HepG2 (cell line): ENCODE data around the gene PTPRM. TPM values are rescaled to one million over a fixed set of nuclear protein-coding genes. Genes with fewer than 3 reads are reported as not detected.

Source experiments
- ATAC-seq: fragments of 200-7000 bp; cut with Tn5 transposase; 3 replicates; pipeline ENCODE4 v1.9.1; 2020; ENCODE audit warnings: mild to moderate bottlenecking, moderate library complexity
- BruUV-seq: library from RNA; stranded (reverse); fragments of 400-500 nt; replicated peaks from 2 replicates; lab custom pipeline; 2021; lab: Mats Ljungman, UMichigan
- CTCF ChIA-PET: fragments of 300-600 bp; formaldehyde crosslinking; extraction: SDS; loops from one replicate; lab custom pipeline; 2021; ENCODE audit warnings: low total read pairs, inconsistent platforms, low intra/inter-chr PET ratio; lab: Yijun Ruan, JAX
- POLR2A ChIA-PET: fragments of 350-600 bp; sonication (Branson Sonifier 250); formaldehyde crosslinking; loops from one replicate; lab custom pipeline; 2020; ENCODE audit warnings: antibody characterized with exemption, inconsistent platforms; lab: Yijun Ruan, JAX
- DNase-seq: peaks from one replicate; pipeline ENCODE4 v3.0.0-alpha.2; 2015; ENCODE audit warnings: low spot score
- FAIRE-seq: peaks from 3 replicates; lab custom pipeline; 2011; peaks lifted over from hg19 to GRCh38; lab: Jason Lieb, UNC
- H2AFZ ChIP-seq: one replicate; pipeline ENCODE4 v1.6.1; 2011; ENCODE audit warnings: low read length, inconsistent platforms
- H3K27ac ChIP-seq: fragments of 300-600 bp; 3 replicates; pipeline ENCODE4 v1.8.0; 2011; ENCODE audit warnings: mixed run types, mild to moderate bottlenecking, mixed read lengths, low read length, inconsistent platforms; ENCODE audit not compliant: insufficient read depth; ENCODE audit errors: extremely low read length
- H3K27me3 ChIP-seq, 2 experiments: fragments of 200-600 bp in 1 of 2; 2 replicates in 1 of 2; 3 replicates in 1 of 2; pipeline versions ENCODE4 v1.6.0 to v1.8.0; 2011; ENCODE audit warnings: low read length in 2 of 2, mild to moderate bottlenecking in 2 of 2, moderate library complexity in 2 of 2, inconsistent platforms in 1 of 2; ENCODE audit not compliant: insufficient read depth in 2 of 2, control insufficient read depth in 1 of 2
- H3K36me3 ChIP-seq, 2 experiments: fragments of 200-600 bp in 1 of 2; replicated peaks in 1 of 2; 2 replicates in 1 of 2; 3 replicates in 1 of 2; pipeline versions ENCODE4 v1.5.1 to v1.8.0; 2011; ENCODE audit warnings: low read length in 2 of 2, inconsistent platforms in 1 of 2; ENCODE audit not compliant: insufficient read depth in 2 of 2, control insufficient read depth in 1 of 2
- H3K4me1 ChIP-seq: 2 replicates; pipeline ENCODE4 v1.5.1; 2012; ENCODE audit warnings: low read length, inconsistent platforms; ENCODE audit not compliant: insufficient read depth
- H3K4me2 ChIP-seq: 2 replicates; pipeline ENCODE4 v1.6.0; 2011; ENCODE audit warnings: low read depth, low read length, inconsistent platforms
- H3K4me3 ChIP-seq, 3 experiments: fragments of 200-600 bp in 1 of 3; sonication (generic), shearing (Covaris generic) in 1 of 3; replicated peaks in 1 of 3; 2 replicates each; pipeline ENCODE4 v1.5.1; 2011 to 2016; ENCODE audit warnings: low read length in 3 of 3, inconsistent platforms in 2 of 3, low read depth in 2 of 3, mild to moderate bottlenecking in 2 of 3, control low read depth in 1 of 3, mixed read lengths in 1 of 3; ENCODE audit not compliant: insufficient read depth in 1 of 3
- H3K79me2 ChIP-seq: one replicate; pipeline ENCODE4 v1.6.1; 2011; ENCODE audit warnings: low read length, inconsistent platforms; ENCODE audit not compliant: insufficient read depth
- H3K9ac ChIP-seq: 2 replicates; pipeline ENCODE4 v1.6.0; 2011; ENCODE audit warnings: mild to moderate bottlenecking, low read depth, low read length, inconsistent platforms; ENCODE audit not compliant: insufficient read depth
- H3K9me3 ChIP-seq: 2 replicates; pipeline ENCODE4 v1.5.1; 2012; ENCODE audit warnings: mild to moderate bottlenecking, low read length
- H4K20me1 ChIP-seq: 2 replicates; pipeline ENCODE4 v1.6.0; 2011; ENCODE audit warnings: inconsistent platforms, mild to moderate bottlenecking, low read length, moderate library complexity; ENCODE audit not compliant: insufficient read depth
- CENPX ChIP-seq: sonication (generic); formaldehyde crosslinking; IDR thresholded peaks from 2 replicates; pipeline ENCODE4 v1.9.0; 2021; ENCODE audit warnings: mild to moderate bottlenecking, missing genetic modification reagents, moderate library complexity
- CREB1 ChIP-seq, 2 experiments: fragments of 450-650 bp in 1 of 2; IDR thresholded peaks; 2 replicates each; pipeline ENCODE4 v1.6.1; 2016 to 2017; ENCODE audit warnings: control low read depth in 1 of 2, mild to moderate bottlenecking in 1 of 2, missing compliant biosample characterization in 1 of 2, missing genetic modification characterization in 1 of 2
- HNF4A ChIP-seq: sonication (generic); formaldehyde crosslinking; IDR thresholded peaks from 2 replicates; pipeline ENCODE4 v1.4.0; 2020; ENCODE audit warnings: missing genetic modification reagents
- HOXD1 ChIP-seq: sonication (generic); formaldehyde crosslinking; IDR thresholded peaks from 2 replicates; pipeline ENCODE4 v1.5.0; 2020; ENCODE audit warnings: missing genetic modification reagents
- IKZF4 ChIP-seq: sonication (generic); formaldehyde crosslinking; IDR thresholded peaks from 2 replicates; pipeline ENCODE4 v1.5.1; 2020; ENCODE audit warnings: borderline replicate concordance, mild to moderate bottlenecking, low read depth, missing genetic modification reagents; ENCODE audit errors: not compliant biosample characterization
- JARID2 ChIP-seq: sonication (generic); formaldehyde crosslinking; IDR thresholded peaks from 2 replicates; pipeline ENCODE4 v1.8.1; 2023; ENCODE audit warnings: missing genetic modification reagents, inconsistent platforms; ENCODE audit not compliant: insufficient replicate concordance
- JUN ChIP-seq: sonication (generic); formaldehyde crosslinking; IDR thresholded peaks from 2 replicates; pipeline ENCODE4 v1.4.0; 2020; ENCODE audit warnings: mild to moderate bottlenecking, missing genetic modification reagents
- NR2F1 ChIP-seq, 2 experiments: fragments of 450-650 bp in 1 of 2; formaldehyde crosslinking in 1 of 2; IDR thresholded peaks; 2 replicates each; pipeline versions ENCODE4 v1.5.0 to v1.6.1; 2016 to 2020; ENCODE audit warnings: mild to moderate bottlenecking in 1 of 2, missing compliant biosample characterization in 1 of 2, missing genetic modification reagents in 1 of 2, moderate library complexity in 1 of 2
- NR3C1 ChIP-seq: sonication (generic); formaldehyde crosslinking; IDR thresholded peaks from 2 replicates; pipeline ENCODE4 v1.4.0; 2020; ENCODE audit warnings: missing genetic modification reagents
- RARA ChIP-seq: IDR thresholded peaks from 2 replicates; pipeline ENCODE4 v1.6.1; 2016; ENCODE audit warnings: missing genetic modification reagents, missing compliant biosample characterization
- SPEN ChIP-seq: sonication (generic); formaldehyde crosslinking; IDR thresholded peaks from 2 replicates; pipeline ENCODE4 v1.5.1; 2020; ENCODE audit warnings: low read depth, mild to moderate bottlenecking, missing genetic modification reagents
- TAF15 ChIP-seq: fragments of 200-400 bp; formaldehyde crosslinking; IDR thresholded peaks from one replicate; pipeline ENCODE4 v1.6.1; 2018; ENCODE audit warnings: mild to moderate bottlenecking, low read depth, low read length; ENCODE audit not compliant: poor library complexity, severe bottlenecking
- TRIM24 ChIP-seq: sonication (generic); formaldehyde crosslinking; IDR thresholded peaks from 2 replicates; pipeline ENCODE4 v1.8.0; 2022; ENCODE audit warnings: mild to moderate bottlenecking, missing genetic modification reagents
- ZBTB21 ChIP-seq: sonication (generic); formaldehyde crosslinking; IDR thresholded peaks from 2 replicates; pipeline ENCODE4 v1.4.0; 2020; ENCODE audit warnings: missing genetic modification reagents
- ZC3H13 ChIP-seq: sonication (generic); formaldehyde crosslinking; IDR thresholded peaks from 2 replicates; pipeline ENCODE4 v1.8.1; 2023; ENCODE audit warnings: mild to moderate bottlenecking, missing genetic modification reagents, moderate library complexity
- ZFYVE20 ChIP-seq: sonication (generic); formaldehyde crosslinking; IDR thresholded peaks from 2 replicates; pipeline ENCODE4 v1.8.0; 2023; ENCODE audit warnings: low read depth, mild to moderate bottlenecking, moderate library complexity, missing genetic modification reagents, borderline replicate concordance
- ZNF205 ChIP-seq: IDR thresholded peaks from 2 replicates; pipeline ENCODE4 v1.6.1; 2018; ENCODE audit warnings: missing biosample characterization, missing genetic modification reagents
- ZNF331 ChIP-seq: sonication (generic); formaldehyde crosslinking; IDR thresholded peaks from 2 replicates; pipeline ENCODE4 v1.4.0; 2020; ENCODE audit warnings: missing genetic modification reagents
- ZNF546 ChIP-seq: sonication (generic); formaldehyde crosslinking; conservative IDR thresholded peaks from 2 replicates; pipeline ENCODE4 v1.8.1; 2023; ENCODE audit warnings: mild to moderate bottlenecking, missing genetic modification reagents
- WGBS: methylation state at CpG from one replicate; pipeline ENCODE4 v1.1.6; 2017; ENCODE audit warnings: low lambda C conversion rate; 5-methylcytosine and 5-hydroxymethylcytosine counted together
- in situ Hi-C: cut with HindIII; loops from 2 replicates; pipeline ENCODE4 v1.10.0; 2017; ENCODE audit warnings: low pct_unique_long_range_greater_than_20kb; ENCODE audit not compliant: extremely low pct_ligation_motif_present
- intact Hi-C: fragments of 100-400 bp; cut with micrococcal nuclease; formaldehyde crosslinking; loops from one replicate; pipeline ENCODE4 v1.10.0; 2022; ENCODE audit not compliant: unreplicated experiment
- polyA plus RNA-seq, 8 experiments: library from polyadenylated mRNA; depleted of rRNA in 3 of 8; stranded (reverse) in 7 of 8; unstranded in 1 of 8; fragments of >200 nt; fragmentation: Illumina TruSeq in 4 of 8; extraction: Trizol in 4 of 8; gene quantifications; 2 replicates each; pipeline versions ENCODE4 v1.2.1 to v1.2.3, GENCODE V29; 2011 to 2016; ENCODE audit warnings: low read depth in 4 of 8, missing spikeins in 1 of 8, mixed read lengths in 1 of 8; ENCODE audit not compliant: insufficient read depth in 1 of 8
- total RNA-seq, 5 experiments: library from RNA; depleted of rRNA; stranded (reverse); fragments of >200 nt; fragmentation: Illumina TruSeq; extraction: Trizol; gene quantifications; 2 replicates each; pipeline ENCODE4 v1.2.3, GENCODE V29; 2016; ENCODE audit warnings: low read depth in 1 of 5
- TF ChIP-seq, protein P1 (sequence below): sonication (generic); formaldehyde crosslinking; IDR thresholded peaks from 2 replicates; pipeline ENCODE4 v1.4.0; 2020; ENCODE audit warnings: missing genetic modification reagents
- TF ChIP-seq, protein P2 (sequence below): sonication (generic); formaldehyde crosslinking; IDR thresholded peaks from 2 replicates; pipeline ENCODE4 v1.8.1; 2023; ENCODE audit warnings: mild to moderate bottlenecking, inconsistent platforms, moderate library complexity, missing genetic modification reagents, borderline replicate concordance

PTPRM gene
- total and polyA plus RNA-seq, 2 of the 13 experiments (the other 11 are each of a cell fraction or from before 2014, with no cell fraction given): 12.6 to 108 TPM

DNA sequence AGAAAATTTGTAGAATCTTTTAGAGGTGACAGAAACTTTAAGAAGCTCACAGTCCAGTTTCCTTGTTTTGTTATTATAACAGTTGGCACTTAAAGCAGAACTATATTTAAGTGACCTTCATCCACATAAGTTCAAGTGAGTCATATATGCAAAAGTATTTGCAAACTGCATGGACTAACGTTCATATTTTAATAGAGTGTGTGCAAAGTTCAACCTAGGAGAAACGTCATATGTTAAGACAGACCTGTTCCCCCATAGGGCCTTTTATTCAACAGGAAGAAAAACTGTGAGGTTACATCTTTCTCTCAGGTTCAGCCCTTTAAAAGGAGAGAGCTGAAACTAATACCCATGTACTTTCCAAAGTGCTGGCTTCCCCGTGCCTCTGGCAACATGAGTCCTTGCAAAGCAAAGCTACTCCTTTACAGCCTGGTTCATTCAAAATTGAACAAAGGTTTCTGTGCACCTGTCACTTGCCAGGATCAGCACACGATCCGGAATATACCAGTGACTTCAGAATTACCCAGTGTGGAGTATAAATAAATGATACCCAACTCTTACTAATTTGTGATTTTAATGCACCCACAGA is 762.2 kb downstream of the PTPRM start:
- H3K36me3 ChIP-seq: no peaks in the 10 kb centered on the region; a peak in 1 of 5 replicates
- in situ Hi-C loops (no loop called here), intact Hi-C loops (no loop called here)
- peak; percentile 59; the same call in 2 of the 3 replicates for ATAC-seq
- H3K4me2 ChIP-seq: no peak overlapping the region
- H2AFZ ChIP-seq: no peak overlapping the region
- BruUV-seq: no TSS peak
- WGBS: 50% methylated on average over 5 of the region's 5 CpGs
- no peaks in the 10 kb centered on the region for H4K20me1 ChIP-seq
- H3K4me3 ChIP-seq: no peak overlapping the region
- H3K27ac ChIP-seq: no peak overlapping the region
- POLR2A ChIA-PET: interaction anchor here (1.0 kb wide), 1 partner anchor 12 kb away, joined by 3 read pairs; no protein-coding TSS in a partner anchor
- H3K9me3 ChIP-seq: no peaks in the 10 kb centered on the region
- no peak overlapping the region for H3K9ac ChIP-seq
- no peak for TF ChIP-seq TRIM24
- TF ChIP-seq HNF4A (CRISPR knock-in tag): no peak
- no peak for TF ChIP-seq NR3C1 (CRISPR knock-in tag)
- TF ChIP-seq IKZF4: no peak
- TF ChIP-seq, protein P1, sequence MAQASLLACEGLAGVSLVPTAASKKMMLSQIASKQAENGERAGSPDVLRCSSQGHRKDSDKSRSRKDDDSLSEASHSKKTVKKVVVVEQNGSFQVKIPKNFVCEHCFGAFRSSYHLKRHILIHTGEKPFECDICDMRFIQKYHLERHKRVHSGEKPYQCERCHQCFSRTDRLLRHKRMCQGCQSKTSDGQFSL (CRISPR knock-in tag): no peak
- 0 out of 2 replicates have a peak, but pooled peaks have one; percentile 4 for TF ChIP-seq CREB1 (IDR thresholded peaks at IDR 0.05)
- 0 out of 2 replicates have a peak, but pooled peaks have one; percentile 37 for TF ChIP-seq CREB1 (CRISPR knock-in tag; IDR thresholded peaks at IDR 0.05)
- TF ChIP-seq RARA (CRISPR knock-in tag): peak; percentile 36; the same call in 1 of the 2 replicates
- TF ChIP-seq ZNF331: no peak
- peak in 1 of 2 experiments; percentile 46; a peak in 1 of 4 replicates for TF ChIP-seq NR2F1 (CRISPR knock-in tag; IDR thresholded peaks at IDR 0.05)
- TF ChIP-seq JUN (CRISPR knock-in tag): no peak
- TF ChIP-seq CENPX (CRISPR knock-in tag): no peak
- no peak for TF ChIP-seq JARID2
- no peak for TF ChIP-seq ZNF205 (CRISPR knock-in tag)
- TF ChIP-seq ZNF546 (CRISPR knock-in tag): no peak
- TF ChIP-seq SPEN (CRISPR knock-in tag): no peak
- no peak for TF ChIP-seq ZC3H13 (CRISPR knock-in tag)
- TF ChIP-seq, protein P2, sequence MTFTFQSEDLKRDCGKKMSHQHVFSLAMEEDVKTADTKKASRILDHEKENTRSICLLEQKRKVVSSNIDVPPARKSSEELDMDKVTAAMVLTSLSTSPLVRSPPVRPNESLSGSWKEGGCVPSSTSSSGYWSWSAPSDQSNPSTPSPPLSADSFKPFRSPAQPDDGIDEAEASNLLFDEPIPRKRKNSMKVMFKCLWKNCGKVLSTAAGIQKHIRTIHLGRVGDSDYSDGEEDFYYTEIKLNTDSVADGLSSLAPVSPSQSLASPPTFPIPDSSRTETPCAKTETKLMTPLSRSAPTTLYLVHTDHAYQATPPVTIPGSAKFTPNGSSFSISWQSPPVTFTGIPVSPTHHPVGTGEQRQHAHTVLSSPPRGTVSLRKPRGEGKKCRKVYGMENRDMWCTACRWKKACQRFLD (CRISPR knock-in tag): no peak
- TF ChIP-seq ZBTB21: 0 out of 2 replicates have a peak, but pooled peaks have one; percentile 61
- TF ChIP-seq TAF15: no peak
- no peak for TF ChIP-seq HOXD1 (CRISPR knock-in tag)
- no peak for TF ChIP-seq ZFYVE20 (CRISPR knock-in tag)
- TF ChIP-seq, all 625 proteins: peak for 4
- CTCF ChIA-PET: no interaction called here
- FAIRE-seq (no peak), DNase-seq (peak; percentile 62)
- Histone ChIP-seq H3K27me3 (no peaks in the 10 kb centered on the region), H3K79me2 (no peaks in the 10 kb centered on the region), H3K4me1 (peaks cover 13% of the 10 kb centered on the region)
